Brain microvascular endothelial cell (primary cell): ENCODE measurements around the gene PTPN22.

Experiments used
- DNase-seq: peaks from one replicate; pipeline ENCODE4 v3.0.0-alpha.2; 2020
- H3K27ac ChIP-seq: fragments of 250-450 bp; sonication (Bioruptor Pico); 2 replicates; pipeline ENCODE4 v1.5.1; 2020; ENCODE audit warnings: mild to moderate bottlenecking, moderate library complexity
- H3K27me3 ChIP-seq: fragments of 250-450 bp; sonication (Bioruptor Pico); replicated peaks from 2 replicates; pipeline ENCODE4 v1.5.1; 2020; ENCODE audit warnings: mild to moderate bottlenecking
- H3K36me3 ChIP-seq: fragments of 250-450 bp; sonication (Bioruptor Pico); replicated peaks from 2 replicates; pipeline ENCODE4 v1.5.1; 2020; ENCODE audit warnings: mild to moderate bottlenecking
- H3K4me3 ChIP-seq: 2 replicates; pipeline ENCODE4 v1.5.1; 2011; ENCODE audit warnings: low read depth, mild to moderate bottlenecking, control low read depth, low read length, moderate library complexity
- in situ Hi-C: cut with HindIII; loops from 2 replicates; pipeline ENCODE4 v1.10.0; 2017; ENCODE audit warnings: low sequenced_read_pairs, low pct_ligation_motif_present
- TF ChIP-seq, protein P1 (sequence below): IDR thresholded peaks from 2 replicates; pipeline ENCODE4 v1.5.1; 2011; ENCODE audit warnings: low read depth, mild to moderate bottlenecking, moderate library complexity, low read length, control low read depth, inconsistent platforms; ENCODE audit errors: missing control alignments

PTPN22 gene

GRCh38 chr1:113871597-113872113 lies at the start of gene PTPN22:
Gene PTPN22 (minus strand): TSS chr1:113871712.
- Histone ChIP-seq H3K4me3 (peak within 1 kb of the TSS; percentile 13), H3K27me3 (no peaks in the 10 kb centered on the region), H3K36me3 (no peaks in the 10 kb centered on the region), H3K27ac (no peak within 1 kb of the TSS)
- TF ChIP-seq, protein P1, sequence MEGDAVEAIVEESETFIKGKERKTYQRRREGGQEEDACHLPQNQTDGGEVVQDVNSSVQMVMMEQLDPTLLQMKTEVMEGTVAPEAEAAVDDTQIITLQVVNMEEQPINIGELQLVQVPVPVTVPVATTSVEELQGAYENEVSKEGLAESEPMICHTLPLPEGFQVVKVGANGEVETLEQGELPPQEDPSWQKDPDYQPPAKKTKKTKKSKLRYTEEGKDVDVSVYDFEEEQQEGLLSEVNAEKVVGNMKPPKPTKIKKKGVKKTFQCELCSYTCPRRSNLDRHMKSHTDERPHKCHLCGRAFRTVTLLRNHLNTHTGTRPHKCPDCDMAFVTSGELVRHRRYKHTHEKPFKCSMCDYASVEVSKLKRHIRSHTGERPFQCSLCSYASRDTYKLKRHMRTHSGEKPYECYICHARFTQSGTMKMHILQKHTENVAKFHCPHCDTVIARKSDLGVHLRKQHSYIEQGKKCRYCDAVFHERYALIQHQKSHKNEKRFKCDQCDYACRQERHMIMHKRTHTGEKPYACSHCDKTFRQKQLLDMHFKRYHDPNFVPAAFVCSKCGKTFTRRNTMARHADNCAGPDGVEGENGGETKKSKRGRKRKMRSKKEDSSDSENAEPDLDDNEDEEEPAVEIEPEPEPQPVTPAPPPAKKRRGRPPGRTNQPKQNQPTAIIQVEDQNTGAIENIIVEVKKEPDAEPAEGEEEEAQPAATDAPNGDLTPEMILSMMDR: no peak
- in situ Hi-C loops: no loop called here
- peak; percentile 78 for DNase-seq

DNA sequence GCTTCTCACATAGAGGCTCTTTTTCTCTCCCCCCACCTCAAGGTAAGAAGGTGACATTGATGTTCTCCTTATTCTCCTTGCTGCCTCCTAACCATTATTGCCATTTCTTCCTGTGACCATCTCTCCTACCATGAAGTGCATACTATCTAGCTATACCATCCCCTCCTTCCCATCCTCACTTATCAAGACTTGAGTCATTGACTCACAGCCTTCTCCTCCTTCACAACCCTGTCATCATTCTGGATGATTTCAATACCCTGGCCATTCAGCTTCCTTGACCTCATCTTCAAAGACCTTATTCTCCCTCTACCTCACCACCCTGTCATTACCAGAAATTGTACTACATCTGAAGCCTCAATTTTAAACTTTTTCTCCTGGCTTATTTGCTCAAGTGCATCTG lies 46.7 kb upstream of the PTPN22 start:
- DNase-seq: no peak
- Histone ChIP-seq H3K27me3 (no peaks in the 10 kb centered on the region), H3K36me3 (no peaks in the 10 kb centered on the region), H3K4me3 (no peak overlapping the region), H3K27ac (no peak overlapping the region)
- in situ Hi-C loops: no loop called here
- TF ChIP-seq, protein P1: no peak

GRCh38 chr1:113917400-113918082 lies 46.0 kb upstream of the PTPN22 start:
- Histone ChIP-seq H3K27me3 (no peaks in the 10 kb centered on the region), H3K27ac (no peak overlapping the region), H3K4me3 (no peak overlapping the region), H3K36me3 (no peaks in the 10 kb centered on the region)
- peak; percentile 8 for DNase-seq
- TF ChIP-seq, protein P1: no peak
- in situ Hi-C loops: no loop called here

GRCh38 chr1:113916974-113917373 lies 45.5 kb upstream of the PTPN22 start:
- in situ Hi-C loops: no loop called here
- H3K27ac ChIP-seq: no peak overlapping the region
- H3K4me3 ChIP-seq: no peak overlapping the region
- H3K27me3 ChIP-seq: no peaks in the 10 kb centered on the region
- DNase-seq: no peak
- TF ChIP-seq, protein P1: no peak
- H3K36me3 ChIP-seq: no peaks in the 10 kb centered on the region

DNA sequence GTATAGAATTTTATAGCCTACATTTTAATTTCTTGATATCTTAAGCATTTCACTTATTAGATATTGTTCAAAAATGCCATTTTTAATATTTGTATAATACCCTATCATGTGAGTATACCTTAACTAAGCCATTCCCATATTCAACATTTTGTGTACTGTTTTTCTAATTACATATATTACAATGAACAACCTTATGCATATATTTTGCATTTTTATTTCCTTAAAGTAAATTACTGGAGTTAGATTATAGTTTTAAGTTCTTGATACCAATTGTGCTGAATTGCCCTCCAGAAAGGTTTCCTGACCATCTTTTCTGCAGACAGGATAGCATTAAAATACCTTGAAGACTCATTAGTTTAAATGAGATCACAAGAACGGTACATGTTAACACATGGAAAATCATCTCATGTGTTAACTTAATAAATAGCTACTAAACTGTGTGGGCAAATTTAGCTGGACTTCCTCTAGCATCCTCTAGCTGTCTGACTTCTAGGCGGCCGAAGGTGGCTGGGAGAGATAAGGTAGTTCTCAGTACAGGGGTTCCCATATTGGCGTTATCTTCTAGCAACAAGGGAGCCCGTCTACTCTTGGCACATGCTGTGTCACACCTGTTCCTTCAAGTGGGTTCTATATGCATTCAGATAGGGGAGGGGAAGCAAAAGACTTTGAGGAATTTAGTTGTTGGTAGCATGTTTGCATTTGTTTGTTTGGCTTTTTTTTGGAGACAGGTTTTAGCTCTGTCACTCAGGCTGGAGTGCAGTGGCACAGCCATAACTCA lies 42.6 kb upstream of the PTPN22 start:
- DNase-seq: no peak
- no peaks in the 10 kb centered on the region for H3K36me3 ChIP-seq

More for the DNA sequence above, 42.6 kb upstream of the PTPN22 start:
- Histone ChIP-seq H3K4me3 (no peak overlapping the region), H3K27ac (no peak overlapping the region), H3K27me3 (no peaks in the 10 kb centered on the region)
- TF ChIP-seq, protein P1: no peak
- in situ Hi-C loops: no loop called here
